Endodermal cell (in vitro differentiated cells): ENCODE measurements around the gene LRIT1. TPM values are rescaled to one million over a fixed set of nuclear protein-coding genes. Genes with fewer than 3 reads are reported as not detected.
A peak's percentile ranks its signal among the peaks of the same experiment; 100 is the strongest.

Source experiments
- DNase-seq: peaks from one replicate; pipeline ENCODE4 v3.0.0-alpha.2; 2017
- H3K27ac ChIP-seq: 2 replicates; pipeline ENCODE4 v1.5.1; 2013; ENCODE audit warnings: mild to moderate bottlenecking, low read depth, low read length, moderate library complexity
- H3K27me3 ChIP-seq: 2 replicates; pipeline ENCODE4 v1.6.1; 2013; ENCODE audit warnings: mild to moderate bottlenecking, low read length, moderate library complexity; ENCODE audit not compliant: insufficient read depth, control insufficient read depth, poor library complexity, severe bottlenecking
- H3K36me3 ChIP-seq: 2 replicates; pipeline ENCODE4 v1.7.0; 2013; ENCODE audit warnings: mild to moderate bottlenecking, low read length, moderate library complexity; ENCODE audit not compliant: control insufficient read depth, insufficient read depth
- H3K4me1 ChIP-seq: one replicate; pipeline ENCODE4 v1.7.0; 2013; ENCODE audit warnings: low read length; ENCODE audit not compliant: control insufficient read depth, insufficient read depth
- H3K4me3 ChIP-seq: 2 replicates; pipeline ENCODE4 v1.5.1; 2013; ENCODE audit warnings: mild to moderate bottlenecking, low read length, moderate library complexity
- H3K9ac ChIP-seq: 2 replicates; pipeline ENCODE4 v1.6.1; 2013; ENCODE audit warnings: mild to moderate bottlenecking, low read length, moderate library complexity; ENCODE audit not compliant: poor library complexity, severe bottlenecking; ENCODE audit errors: extremely low read depth
- H3K9me3 ChIP-seq: 2 replicates; pipeline ENCODE4 v1.6.1; 2013; ENCODE audit warnings: mild to moderate bottlenecking, low read length, moderate library complexity; ENCODE audit not compliant: control insufficient read depth
- H3K27ac Mint-ChIP-seq: 2 replicates; pipeline ENCODE4 v1.8.0; 2020; ENCODE audit warnings: mixed read lengths
- H3K27me3 Mint-ChIP-seq: 2 replicates; pipeline ENCODE4 v1.8.0; 2021; ENCODE audit warnings: mild to moderate bottlenecking, mixed read lengths; ENCODE audit not compliant: insufficient read depth
- H3K36me3 Mint-ChIP-seq: 2 replicates; pipeline ENCODE4 v1.8.0; 2020; ENCODE audit warnings: low read depth, mixed read lengths
- H3K4me1 Mint-ChIP-seq: 2 replicates; pipeline ENCODE4 v1.8.0; 2020; ENCODE audit warnings: mixed read lengths
- H3K4me3 Mint-ChIP-seq: 2 replicates; pipeline ENCODE4 v1.8.0; 2020; ENCODE audit warnings: mild to moderate bottlenecking, moderate library complexity, mixed read lengths
- H3K9me3 Mint-ChIP-seq: 2 replicates; pipeline ENCODE4 v1.8.0; 2020; ENCODE audit warnings: mild to moderate bottlenecking, mixed read lengths
- CTCF ChIP-seq: fragments of 200-600 bp; sonication (generic); conservative IDR thresholded peaks from 2 replicates; pipeline ENCODE4 v1.5.0; 2021; ENCODE audit warnings: antibody characterized with exemption, mild to moderate bottlenecking
- WGBS, 2 experiments: methylation state at CpG; one replicate each; pipeline versions ENCODE4 v1.1.5 to v1.1.7; 2013; ENCODE audit warnings: missing lambda C conversion rate in 2 of 2, mixed read lengths in 1 of 2; ENCODE audit not compliant: insufficient coverage in 1 of 2, insufficient read length in 1 of 2; 5-methylcytosine and 5-hydroxymethylcytosine counted together
- total RNA-seq, 2 donors: library from RNA; stranded (reverse); fragmentation: NEBNext Ultra II Directional in 1 of 2; extraction: Animal tissue kit (Norgen Biotek cat#: 25700) in 1 of 2; gene quantifications; 2 replicates in 1 of 2; 3 replicates in 1 of 2; pipeline ENCODE4 v1.2.1, GENCODE V29; 2021

LRIT1 gene
- total RNA-seq, 2 donors from 2014 or later = 0.11 TPM; not detected in 1

GRCh38 chr10:84201682-84202081 lies 39.7 kb downstream of the LRIT1 start:
- Histone ChIP-seq H3K27me3 (peaks cover 31% of the 10 kb centered on the region), H3K27ac (no peak overlapping the region), H3K36me3 (no peaks in the 10 kb centered on the region), H3K4me3 (no peak overlapping the region), H3K4me1 (no peaks in the 10 kb centered on the region), H3K9me3 (no peaks in the 10 kb centered on the region), H3K9ac (no peak overlapping the region)
- H3K27ac Mint-ChIP-seq = no peak overlapping the region
- no peaks in the 10 kb centered on the region for H3K9me3 Mint-ChIP-seq
- H3K36me3 Mint-ChIP-seq = no peaks in the 10 kb centered on the region
- 89 to 92% methylated on average over 4 to 11 of the region's 11 CpGs for WGBS, 2 experiments
- no peak overlapping the region for H3K4me3 Mint-ChIP-seq
- DNase-seq = no peak
- H3K27me3 Mint-ChIP-seq = peaks cover 25% of the 10 kb centered on the region
- H3K4me1 Mint-ChIP-seq = no peaks in the 10 kb centered on the region
- peak; percentile 4 for TF ChIP-seq CTCF

- H3K4me3 Mint-ChIP-seq = no peak overlapping the region
- peaks cover 30% of the 10 kb centered on the region for H3K27me3 Mint-ChIP-seq
- no peaks in the 10 kb centered on the region for H3K9me3 Mint-ChIP-seq
- H3K27ac Mint-ChIP-seq = no peak overlapping the region
- H3K27ac ChIP-seq = no peak overlapping the region
- no peak overlapping the region for H3K4me3 ChIP-seq
- H3K4me1 ChIP-seq = no peaks in the 10 kb centered on the region
- WGBS, 2 experiments = 69 to 86% methylated on average over 4 to 6 of the region's 6 CpGs
- peaks cover 4% of the 10 kb centered on the region for H3K4me1 Mint-ChIP-seq
- no peaks in the 10 kb centered on the region for H3K36me3 ChIP-seq
- H3K27me3 ChIP-seq = peaks cover 35% of the 10 kb centered on the region
- no peak for DNase-seq
- peak; percentile 67 for TF ChIP-seq CTCF
- H3K9ac ChIP-seq = no peak overlapping the region
- no peaks in the 10 kb centered on the region for H3K36me3 Mint-ChIP-seq
- H3K9me3 ChIP-seq = no peaks in the 10 kb centered on the region
These were observed 40.1 kb downstream of the LRIT1 start for GRCh38 chr10:84201244-84201606.

- Mint-ChIP-seq H3K4me1 (peaks cover 10% of the 10 kb centered on the region), H3K27ac (no peak overlapping the region), H3K4me3 (no peak overlapping the region), H3K9me3 (no peaks in the 10 kb centered on the region), H3K27me3 (peaks cover 35% of the 10 kb centered on the region), H3K36me3 (no peaks in the 10 kb centered on the region)
- Histone ChIP-seq H3K4me3 (no peak overlapping the region), H3K9me3 (no peaks in the 10 kb centered on the region), H3K36me3 (no peaks in the 10 kb centered on the region), H3K27ac (no peak overlapping the region), H3K9ac (no peak overlapping the region), H3K4me1 (no peaks in the 10 kb centered on the region), H3K27me3 (peaks cover 40% of the 10 kb centered on the region)
- 93 to 97% methylated on average over 6 to 11 of the region's 11 CpGs for WGBS, 2 experiments
- no peak for DNase-seq
- no peak for TF ChIP-seq CTCF
These were observed 40.7 kb downstream of the LRIT1 start for GRCh38 chr10:84200537-84201243.
